ENCODE results near the gene DMAC1. TPM values are rescaled to one million over a fixed set of nuclear protein-coding genes. Genes with fewer than 3 reads are reported as not detected.

Gene DMAC1
- total RNA-seq, 1 experiment from 2014 or later: 72.7 TPM

DNA sequence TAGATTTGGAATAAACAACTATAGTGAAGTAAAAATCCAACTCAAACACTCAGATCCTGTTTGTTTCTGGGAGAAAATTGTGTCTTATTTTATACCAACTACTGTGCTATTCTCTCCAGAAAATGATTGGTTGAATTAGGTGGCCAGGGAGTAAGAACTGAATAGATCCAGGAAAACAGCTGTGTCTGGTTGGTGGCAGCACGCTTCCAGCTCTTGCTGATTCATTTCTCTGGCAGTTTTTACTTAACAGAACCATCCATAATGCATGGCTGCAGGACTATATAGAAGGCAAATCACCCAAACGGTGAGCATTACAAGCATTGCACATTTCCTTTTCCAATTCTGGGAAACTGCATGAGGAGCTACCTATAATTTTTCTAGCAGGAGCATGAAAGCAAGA is 29.5 kb downstream of the DMAC1 start:
- H3K79me1 ChIP-seq (ENCODE audit: insufficient read depth, low read depth, low read length, poor library complexity, severe bottlenecking): no peaks in the 10 kb centered on the region
- no peaks in the 10 kb centered on the region for H3K27me3 Mint-ChIP-seq (ENCODE audit: low read depth)
- no peaks in the 10 kb centered on the region for H4K20me1 ChIP-seq (ENCODE audit: control insufficient read depth, insufficient read depth, insufficient read length)
- H3K4me1 ChIP-seq (ENCODE audit: insufficient read depth, low read length): no peaks in the 10 kb centered on the region
- H2BK15ac ChIP-seq (ENCODE audit: low read depth, low read length): no peak overlapping the region
- no peak overlapping the region for H3K27ac Mint-ChIP-seq
- no peak overlapping the region for H2BK12ac ChIP-seq (ENCODE audit: insufficient read length, low read depth, low read length)
- H3K23me2 ChIP-seq (ENCODE audit: insufficient read length, low read depth, low read length, poor library complexity, severe bottlenecking): no peaks in the 10 kb centered on the region
- H3K18ac ChIP-seq (ENCODE audit: insufficient read length, low read depth, low read length): no peak overlapping the region
- no peak overlapping the region for H3K56ac ChIP-seq (ENCODE audit: insufficient read length, low read depth, low read length)
- H3K23ac ChIP-seq (ENCODE audit: insufficient read length, low read depth, low read length): no peak overlapping the region
- no peak overlapping the region for H4K91ac ChIP-seq (ENCODE audit: insufficient read length, low read depth, low read length)
- peaks cover 0 to 2% (median 0%) of the 10 kb centered on the region in 3 experiments; a peak in 2 of 7 replicates for H3K36me3 Mint-ChIP-seq (ENCODE audit: insufficient read depth in 1 of 3, low read depth in 3 of 3)
- H3K9me3 Mint-ChIP-seq: peaks cover under 1 to 8% of the 10 kb centered on the region in 2 experiments; a peak in 2 of 5 replicates
- no peak overlapping the region for H3K4me2 ChIP-seq (ENCODE audit: insufficient read depth, insufficient read length, low read length)
- H4K5ac ChIP-seq (ENCODE audit: insufficient read length, low read depth, low read length): no peak overlapping the region
- no peak overlapping the region for H3K4ac ChIP-seq (ENCODE audit: low read depth, low read length)
- H2BK5ac ChIP-seq (ENCODE audit: insufficient read length, low read length): no peak overlapping the region
- no peak overlapping the region for H3T11ph ChIP-seq (ENCODE audit: low read length)
- no peak overlapping the region for H2AFZ ChIP-seq (ENCODE audit: low read length)
- no peaks in the 10 kb centered on the region for H3K79me2 ChIP-seq (ENCODE audit: insufficient read depth, low read length)
- H3K27me3 ChIP-seq (ENCODE audit: insufficient read depth, low read length): no peaks in the 10 kb centered on the region
- H3K9ac ChIP-seq (ENCODE audit: extremely low read depth, insufficient read length, low read length): no peak overlapping the region
- no peak overlapping the region for H2AK5ac ChIP-seq (ENCODE audit: insufficient read length, low read length)
- no peaks in the 10 kb centered on the region for H3K9me3 ChIP-seq (ENCODE audit: control insufficient read depth, low read depth, low read length)
- no peak overlapping the region for H3K14ac ChIP-seq (ENCODE audit: insufficient read depth, low read length)
- no peak overlapping the region for H4K8ac ChIP-seq (replicated peaks; ENCODE audit: insufficient read length, low read depth, low read length)
- H3K4me3 Mint-ChIP-seq: no peak overlapping the region
- no CpG with 5 or more reads among the region's 2 CpGs for WGBS (ENCODE audit: extremely low coverage, insufficient read length, low lambda C conversion rate)
- H3K27ac ChIP-seq (ENCODE audit: insufficient read length, low read depth, low read length): no peak overlapping the region
- no peak overlapping the region for H2BK20ac ChIP-seq (ENCODE audit: low read depth, low read length, poor library complexity, severe bottlenecking)
- no peaks in the 10 kb centered on the region for H3K4me1 Mint-ChIP-seq
- TF ChIP-seq CTCF (conservative IDR thresholded peaks at IDR 0.05): no peak
- no peak overlapping the region for H2BK120ac ChIP-seq (ENCODE audit: low read depth, low read length, poor library complexity, severe bottlenecking)
- DNase-seq: no peak

All from H9 (cell line).